Transverse colon (tissue), 4 donors: ENCODE data around the gene SNX32. TPM values are rescaled to one million over a fixed set of nuclear protein-coding genes. Genes with fewer than 3 reads are reported as not detected.
A peak's percentile ranks its signal among the peaks of the same experiment; 100 is the strongest.

ENCODE experiments used
- DNase-seq: peaks from one replicate; pipeline ENCODE4 v3.0.0-alpha.2; 2019
- H3K27ac ChIP-seq, 4 donors: fragments of 200-600 bp; sonication (generic); 2 replicates each; pipeline ENCODE4 v1.5.1; 2016 to 2018; ENCODE audit warnings: inconsistent platforms in 4 of 4
- H3K27me3 ChIP-seq: fragments of 200-600 bp; sonication (generic); 2 replicates; pipeline ENCODE4 v1.5.1; 2017; ENCODE audit warnings: inconsistent platforms
- H3K36me3 ChIP-seq, 4 donors: fragments of 200-600 bp; sonication (generic); 2 replicates each; pipeline ENCODE4 v1.5.1; 2017 to 2019; ENCODE audit warnings: inconsistent platforms in 4 of 4
- H3K4me1 ChIP-seq, 4 donors: fragments of 200-600 bp; sonication (generic); 2 replicates each; pipeline ENCODE4 v1.5.1; 2017 to 2020; ENCODE audit warnings: inconsistent platforms in 4 of 4
- H3K4me3 ChIP-seq, 4 donors: fragments of 200-600 bp; sonication (generic); 1 replicate in 1 of 4; 2 replicates in 3 of 4; pipeline versions ENCODE4 v1.5.1 to v1.6.1; 2017 to 2019; ENCODE audit warnings: inconsistent platforms in 4 of 4
- H3K9me3 ChIP-seq, 2 donors: fragments of 200-600 bp; sonication (generic); 2 replicates each; pipeline ENCODE4 v1.5.1; 2017 to 2019; ENCODE audit warnings: inconsistent platforms in 2 of 2
- CTCF ChIP-seq, 5 experiments: fragments of 200-600 bp in 3 of 5; fragments of 450-650 bp in 2 of 5; sonication (generic) in 3 of 5; IDR thresholded peaks; 1 replicate in 2 of 5; 2 replicates in 3 of 5; pipeline ENCODE4 v1.5.1; 2016 to 2017; ENCODE audit warnings: antibody characterized with exemption in 5 of 5, inconsistent platforms in 3 of 5, mild to moderate bottlenecking in 2 of 5, moderate library complexity in 1 of 5
- EP300 ChIP-seq: sonication (generic); formaldehyde crosslinking; IDR thresholded peaks from one replicate; pipeline ENCODE4 v1.6.1; 2017; ENCODE audit warnings: antibody characterized with exemption, low read depth
- POLR2A ChIP-seq: fragments of 450-650 bp; IDR thresholded peaks from one replicate; pipeline ENCODE4 v1.6.1; 2016; ENCODE audit warnings: antibody characterized with exemption, mild to moderate bottlenecking, moderate library complexity
- POLR2AphosphoS5 ChIP-seq, 3 donors: sonication (generic); formaldehyde crosslinking; IDR thresholded peaks; one replicate each; pipeline ENCODE4 v1.6.1; 2016; ENCODE audit warnings: antibody characterized with exemption in 3 of 3
- WGBS, 2 donors: methylation state at CpG; one replicate each; pipeline ENCODE4 v1.1.5; 2018; ENCODE audit warnings: low coverage in 1 of 2; 5-methylcytosine and 5-hydroxymethylcytosine counted together
- in situ Hi-C, 4 donors: fragments of 200-750 bp; cut with MboI; loops; one replicate each; pipeline versions ENCODE4 v1.15.0 to v1.15.1; 2017; ENCODE audit warnings: low sequenced_read_pairs in 3 of 4, low pct_ligation_motif_present in 1 of 4, low pct_unique_long_range_greater_than_20kb in 1 of 4
- intact Hi-C: fragments of 100-400 bp; cut with DNase I; formaldehyde crosslinking; loops from one replicate; pipeline ENCODE4 v1.15.1; 2023; ENCODE audit warnings: low total_unique reads
- total RNA-seq, 4 donors: library from RNA; depleted of rRNA; stranded (reverse); fragments of >200 nt; gene quantifications; one replicate each; pipeline ENCODE4 v1.1.0, GENCODE V29; 2016

Gene SNX32
- total RNA-seq, 4 donors from 2014 or later: 0.60 to 10.0 (median 1.6) TPM; not detected in 1

- 40 to 74% methylated on average over 2 to 15 of the region's 15 CpGs for WGBS, 2 donors
- in situ Hi-C loops (no loop called here), intact Hi-C loops (no loop called here)
- no peaks in the 10 kb centered on the region for H3K9me3 ChIP-seq
- no peaks in the 10 kb centered on the region for H3K27me3 ChIP-seq
- peaks cover 2 to 28% (median 14%) of the 10 kb centered on the region in 4 donors for H3K36me3 ChIP-seq
- TF ChIP-seq POLR2A (no peak), EP300 (no peak), POLR2AphosphoS5 (IDR thresholded peaks at IDR 0.05) (no peak), CTCF (IDR thresholded peaks at IDR 0.05) (no peak)
- H3K4me1 ChIP-seq: peaks cover 33 to 66% (median 54%) of the 10 kb centered on the region in 4 donors
- peak overlapping the region in 3 of 4 donors; percentile 84 to 97 (median 93) for H3K4me3 ChIP-seq
- H3K27ac ChIP-seq: peak overlapping the region; percentile 97 to 100 (median 100)
- DNase-seq: no peak
These were observed 22.2 kb downstream of the SNX32 start for GRCh38 chr11:65855927-65856363.

- Histone ChIP-seq H3K27me3 (no peaks in the 10 kb centered on the region), H3K27ac (peak overlapping the region; percentile 97 to 100 (median 100)), H3K4me3 (peak overlapping the region; percentile 84 to 97 (median 90)), H3K4me1 (peaks cover 41 to 73% (median 63%) of the 10 kb centered on the region in 4 donors), H3K36me3 (peaks cover 2 to 19% (median 14%) of the 10 kb centered on the region in 4 donors), H3K9me3 (no peaks in the 10 kb centered on the region)
- intact Hi-C loops: no loop called here
- WGBS, 2 donors: 1% methylated on average over 26 of the region's 57 CpGs; no CpG with 5 or more reads in 1 of the 2 donors
- TF ChIP-seq CTCF (IDR thresholded peaks at IDR 0.05): peak in 1 of 5 experiments; percentile 18
- peak; percentile 75 to 93 (median 87) for TF ChIP-seq POLR2AphosphoS5 (IDR thresholded peaks at IDR 0.05)
- peak; percentile 65 for TF ChIP-seq EP300
- TF ChIP-seq POLR2A: peak; percentile 88
- in situ Hi-C loops: no loop called here
- DNase-seq: peak; percentile 90
These were observed 23.1 kb downstream of the SNX32 start for GRCh38 chr11:65856689-65857499.

GRCh38 chr11:65857500-65857852 lies 23.7 kb downstream of the SNX32 start:
- no peaks in the 10 kb centered on the region for H3K27me3 ChIP-seq
- TF ChIP-seq POLR2AphosphoS5 (IDR thresholded peaks at IDR 0.05) (no peak), POLR2A (no peak), CTCF (IDR thresholded peaks at IDR 0.05) (no peak)
- peak overlapping the region; percentile 97 to 100 (median 100) for H3K27ac ChIP-seq
- peaks cover 44 to 75% (median 61%) of the 10 kb centered on the region in 4 donors for H3K4me1 ChIP-seq
- peak; percentile 61 for DNase-seq
- H3K36me3 ChIP-seq: peaks cover 2 to 21% (median 14%) of the 10 kb centered on the region in 4 donors
- peak overlapping the region; percentile 84 to 97 (median 90) for H3K4me3 ChIP-seq
- in situ Hi-C loops: no loop called here
- WGBS, 2 donors: 0% methylated on average over 23 of the region's 49 CpGs; no CpG with 5 or more reads in 1 of the 2 donors
- no peaks in the 10 kb centered on the region for H3K9me3 ChIP-seq
- intact Hi-C loops: no loop called here

- intact Hi-C loops (loop anchor here (2.0 kb wide), 1 partner anchor 15 kb away; the partner anchor contains the start of gene EFEMP2), in situ Hi-C loops (no loop called here)
- TF ChIP-seq POLR2AphosphoS5 (IDR thresholded peaks at IDR 0.05) (peak; percentile 99 to 100 (median 100)), CTCF (IDR thresholded peaks at IDR 0.05) (no peak), EP300 (peak; percentile 5), POLR2A (peak; percentile 99)
- Histone ChIP-seq H3K9me3 (no peaks in the 10 kb centered on the region), H3K4me3 (peak within 1 kb of the TSS; percentile 84 to 97 (median 90)), H3K36me3 (peaks cover 2 to 21% (median 14%) of the 10 kb centered on the region in 4 donors), H3K27ac (peak within 1 kb of the TSS; percentile 97 to 100 (median 100)), H3K4me1 (peaks cover 40 to 70% (median 57%) of the 10 kb centered on the region in 4 donors), H3K27me3 (no peaks in the 10 kb centered on the region)
- 0% methylated on average over 69 of the region's 92 CpGs; no CpG with 5 or more reads in 1 of the 2 donors for WGBS, 2 donors
- DNase-seq: peak; percentile 99
These were observed 24.3 kb downstream of the SNX32 start, which contains the start of gene CFL1 for GRCh38 chr11:65857853-65858680. Gene CFL1 (minus strand): TSS chr11:65858180. CDS start chr11:65858099, 81 bp downstream.
